Pancreas (tissue), 10 donors: ENCODE measurements around the gene CHST11. TPM values are rescaled to one million over a fixed set of nuclear protein-coding genes. Genes with fewer than 3 reads are reported as not detected.

Experiments
- ATAC-seq, 4 donors: fragments of 200-7000 bp; cut with Tn5 transposase; one replicate each; pipeline versions ENCODE4 v1.8.0 to v1.9.1; 2020; ENCODE audit warnings: mild to moderate bottlenecking in 4 of 4, moderate library complexity in 4 of 4
- DNase-seq, 6 donors: peaks; one replicate each; pipeline ENCODE4 v3.0.0-alpha.2; 2020
- FAIRE-seq: peaks from 2 replicates; lab custom pipeline; 2012; peaks lifted over from hg19 to GRCh38; lab: Jason Lieb, UNC
- H3K27ac ChIP-seq, 4 donors: fragments of 200-600 bp; sonication (generic); 1 replicate in 3 of 4; 2 replicates in 1 of 4; pipeline versions ENCODE4 v1.5.0 to v1.8.0; 2020
- H3K27me3 ChIP-seq, 4 donors: fragments of 200-600 bp; one replicate each; pipeline ENCODE4 v1.8.0; 2021
- H3K36me3 ChIP-seq, 3 donors: fragments of 200-600 bp; sonication (generic) in 1 of 3; one replicate each; pipeline versions ENCODE4 v1.5.0 to v1.8.0; 2020 to 2021
- H3K4me1 ChIP-seq, 3 donors: fragments of 200-600 bp; one replicate each; pipeline ENCODE4 v1.8.0; 2021
- H3K4me3 ChIP-seq, 4 donors: fragments of 200-600 bp; sonication (generic) in 2 of 4; one replicate each; pipeline versions ENCODE4 v1.5.0 to v1.8.0; 2020 to 2021
- H3K9me3 ChIP-seq, 4 donors: fragments of 200-600 bp; one replicate each; pipeline ENCODE4 v1.8.0; 2021
- WGBS, 2 donors: extraction: QIAGEN DNeasy Blood & Tissue Kit; methylation state at CpG; one replicate each; pipeline ENCODE4 v1.1.7; 2013; 5-methylcytosine and 5-hydroxymethylcytosine counted together
- intact Hi-C, 3 donors: fragments of 100-400 bp; cut with DNase I; formaldehyde crosslinking; loops; one replicate each; pipeline versions ENCODE4 v1.11.1 to v1.14.2; 2022
- polyA plus RNA-seq, 2 donors: library from polyadenylated mRNA; stranded (reverse); fragments of 200-250 nt; gene quantifications; one replicate each; pipeline ENCODE4 v1.2.3, GENCODE V29; 2013
- total RNA-seq, 6 donors: library from RNA; stranded (reverse); fragmentation: NEBNext Ultra II Directional in 4 of 6; extraction: Animal tissue kit (Norgen Biotek cat#: 25700) in 4 of 6; gene quantifications; one replicate each; pipeline versions ENCODE4 v1.2.1 to v1.2.4, GENCODE V29; 2021 to 2023
- TF ChIP-seq, protein P1 (sequence below), 4 donors: fragments of 200-600 bp; sonication (generic) in 3 of 4; IDR thresholded peaks; one replicate each; pipeline versions ENCODE4 v1.5.0 to v1.8.0; 2021; ENCODE audit warnings: antibody characterized with exemption in 4 of 4
- donor health status: healthy with polysubstance abuse.
- donor health status: DM: no; HTN: no; CAD: no; lungs with moderate emphysema.
- donor health status: DM: no; HTN: no; CAD: no.
- donor health status: control.
- donor health status: control.
- donor health status: Bipolar disorder and iron deficiency.
- donor health status: DM: yes; HTN: yes; CAD: no.
- donor health status: DM: no; HTN: no; CAD: no.
- donor health status: DM: no; HTN: no; CAD: no.
- donor health status: DM: yes; HTN: yes; CAD: no.

The CHST11 gene
- total and polyA plus RNA-seq, 8 donors: 1.1 to 14.8 (median 7.8) TPM

DNA sequence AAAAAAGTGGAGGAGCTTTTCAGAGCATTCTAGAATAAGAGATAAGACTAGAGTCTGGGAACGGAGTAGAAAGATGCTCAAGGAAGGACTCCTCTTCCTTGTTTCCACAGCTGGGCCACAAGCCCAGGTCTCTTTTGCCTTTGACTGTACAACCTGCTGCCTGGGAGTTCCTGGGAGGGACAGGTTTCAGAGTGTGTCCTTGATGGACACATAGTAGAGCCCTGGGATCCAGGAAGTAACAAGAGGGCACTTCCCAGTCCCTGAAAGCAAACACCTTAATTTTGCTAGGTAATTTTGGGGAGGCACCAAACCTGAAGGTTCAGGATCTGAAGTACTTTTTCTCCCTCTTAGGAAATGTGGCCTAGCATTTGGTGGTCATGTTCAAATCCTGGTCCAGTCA, 44.4 kb downstream of the CHST11 start:
- 78 to 87% methylated on average over 1 of the region's 1 CpG for WGBS, 2 donors
- H3K4me3 ChIP-seq: no peak overlapping the region

DNA sequence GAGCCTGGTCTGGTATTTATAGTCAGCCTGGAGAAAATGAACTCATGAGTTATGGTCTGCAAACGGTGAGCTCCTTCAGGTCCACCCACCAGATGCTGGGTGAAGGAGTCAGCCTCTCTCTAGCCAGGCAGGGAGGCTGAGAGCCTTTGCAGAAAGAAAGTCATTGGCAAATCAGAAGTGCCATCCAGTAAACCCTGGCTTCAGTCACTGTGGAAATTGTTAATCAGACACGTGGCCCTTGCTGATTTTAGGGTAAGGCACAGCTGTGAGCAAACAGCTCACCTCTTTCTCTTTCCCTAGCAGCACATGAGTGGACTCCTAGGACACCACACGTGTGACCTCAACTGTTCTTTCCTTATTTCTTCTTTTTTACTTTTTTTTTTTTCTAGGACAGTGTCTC, 44.9 kb downstream of the CHST11 start:
- 47 to 50% methylated on average over 3 of the region's 3 CpGs for WGBS, 2 donors
- FAIRE-seq (no peak), ATAC-seq (peak; percentile 58 to 69 (median 62)), DNase-seq (peak in 1 of 6 donors; percentile 37)
- H3K27ac ChIP-seq: no peak overlapping the region
- intact Hi-C loops: no loop called here
- no peak overlapping the region for H3K4me3 ChIP-seq
- H3K9me3 ChIP-seq: no peaks in the 10 kb centered on the region
- TF ChIP-seq, protein P1, sequence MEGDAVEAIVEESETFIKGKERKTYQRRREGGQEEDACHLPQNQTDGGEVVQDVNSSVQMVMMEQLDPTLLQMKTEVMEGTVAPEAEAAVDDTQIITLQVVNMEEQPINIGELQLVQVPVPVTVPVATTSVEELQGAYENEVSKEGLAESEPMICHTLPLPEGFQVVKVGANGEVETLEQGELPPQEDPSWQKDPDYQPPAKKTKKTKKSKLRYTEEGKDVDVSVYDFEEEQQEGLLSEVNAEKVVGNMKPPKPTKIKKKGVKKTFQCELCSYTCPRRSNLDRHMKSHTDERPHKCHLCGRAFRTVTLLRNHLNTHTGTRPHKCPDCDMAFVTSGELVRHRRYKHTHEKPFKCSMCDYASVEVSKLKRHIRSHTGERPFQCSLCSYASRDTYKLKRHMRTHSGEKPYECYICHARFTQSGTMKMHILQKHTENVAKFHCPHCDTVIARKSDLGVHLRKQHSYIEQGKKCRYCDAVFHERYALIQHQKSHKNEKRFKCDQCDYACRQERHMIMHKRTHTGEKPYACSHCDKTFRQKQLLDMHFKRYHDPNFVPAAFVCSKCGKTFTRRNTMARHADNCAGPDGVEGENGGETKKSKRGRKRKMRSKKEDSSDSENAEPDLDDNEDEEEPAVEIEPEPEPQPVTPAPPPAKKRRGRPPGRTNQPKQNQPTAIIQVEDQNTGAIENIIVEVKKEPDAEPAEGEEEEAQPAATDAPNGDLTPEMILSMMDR (IDR thresholded peaks at IDR 0.05): no peak
- no peaks in the 10 kb centered on the region for H3K36me3 ChIP-seq
- no peaks in the 10 kb centered on the region for H3K27me3 ChIP-seq
- H3K4me1 ChIP-seq: peaks cover 5 to 12% (median 11%) of the 10 kb centered on the region in 3 donors

More for the DNA sequence above, 44.4 kb downstream of the CHST11 start:
- no peaks in the 10 kb centered on the region for H3K27me3 ChIP-seq
- no peak for FAIRE-seq
- H3K4me1 ChIP-seq: peaks cover 0 to 12% (median 11%) of the 10 kb centered on the region in 3 donors
- H3K36me3 ChIP-seq: no peaks in the 10 kb centered on the region
- ATAC-seq: peak in 3 of 4 donors; percentile 21 to 51 (median 42)
- no peaks in the 10 kb centered on the region for H3K9me3 ChIP-seq
- TF ChIP-seq, protein P1 (IDR thresholded peaks at IDR 0.05): no peak
- intact Hi-C loops: no loop called here
- H3K27ac ChIP-seq: no peak overlapping the region
- DNase-seq: no peak

DNA sequence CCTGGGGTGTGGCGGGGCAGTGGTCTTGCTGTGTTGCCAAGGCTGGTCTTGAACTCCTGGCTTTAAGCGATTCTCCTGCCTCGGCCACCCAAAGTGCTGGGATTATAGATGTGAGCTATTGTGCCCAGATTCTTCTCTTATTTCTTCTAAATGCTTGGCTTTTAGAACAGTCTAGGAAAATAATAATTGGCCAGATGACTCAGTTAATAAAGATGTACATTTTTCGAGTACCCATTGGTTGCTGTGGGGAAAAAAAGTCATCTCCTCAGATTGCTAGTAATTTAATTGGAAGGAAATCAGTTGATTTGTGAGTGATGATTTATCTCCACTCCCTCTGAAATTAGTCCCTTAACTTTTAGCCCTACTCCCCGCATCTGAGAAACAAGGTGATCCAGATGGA, 45.5 kb downstream of the CHST11 start:
- H3K4me3 ChIP-seq: no peak overlapping the region
- H3K4me1 ChIP-seq: peaks cover 6 to 16% (median 14%) of the 10 kb centered on the region in 3 donors
- no peak for DNase-seq
- no peak for ATAC-seq
- H3K36me3 ChIP-seq: no peaks in the 10 kb centered on the region
- no peaks in the 10 kb centered on the region for H3K9me3 ChIP-seq
- 97 to 99% methylated on average over 5 of the region's 5 CpGs for WGBS, 2 donors
- H3K27ac ChIP-seq: no peak overlapping the region
- no peak for FAIRE-seq
- no peaks in the 10 kb centered on the region for H3K27me3 ChIP-seq
- intact Hi-C loops: no loop called here
- TF ChIP-seq, protein P1 (IDR thresholded peaks at IDR 0.05): no peak

DNA sequence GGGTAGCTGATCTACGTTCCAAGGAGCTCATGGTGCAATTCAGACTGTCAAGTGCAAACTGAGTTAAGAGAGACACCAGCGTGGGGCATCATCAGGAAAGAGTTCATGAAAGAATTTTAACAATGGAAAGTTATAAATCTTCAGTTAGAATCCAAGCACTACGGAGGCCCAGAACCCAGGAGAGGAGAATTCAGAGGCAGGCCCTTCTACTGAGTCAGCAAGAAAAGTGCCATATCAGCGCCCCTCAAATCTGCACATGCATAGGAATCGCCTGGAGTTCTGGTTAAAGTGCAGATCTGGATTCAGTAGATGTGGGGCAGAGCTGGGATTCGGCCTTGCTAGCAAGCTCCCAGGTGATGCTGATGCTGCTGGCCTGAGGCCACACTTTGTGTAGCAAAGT, 45.9 kb downstream of the CHST11 start:
- TF ChIP-seq, protein P1 (IDR thresholded peaks at IDR 0.05): no peak
- H3K4me3 ChIP-seq: no peak overlapping the region
- WGBS, 2 donors: 84 to 92% methylated on average over 6 of the region's 6 CpGs
- H3K27ac ChIP-seq: no peak overlapping the region
- ATAC-seq (no peak), FAIRE-seq (no peak), DNase-seq (no peak)
- no peaks in the 10 kb centered on the region for H3K27me3 ChIP-seq
- H3K36me3 ChIP-seq: no peaks in the 10 kb centered on the region
- H3K9me3 ChIP-seq: no peaks in the 10 kb centered on the region
- H3K4me1 ChIP-seq: peaks cover 6 to 18% (median 17%) of the 10 kb centered on the region in 3 donors
- intact Hi-C loops: no loop called here

DNA sequence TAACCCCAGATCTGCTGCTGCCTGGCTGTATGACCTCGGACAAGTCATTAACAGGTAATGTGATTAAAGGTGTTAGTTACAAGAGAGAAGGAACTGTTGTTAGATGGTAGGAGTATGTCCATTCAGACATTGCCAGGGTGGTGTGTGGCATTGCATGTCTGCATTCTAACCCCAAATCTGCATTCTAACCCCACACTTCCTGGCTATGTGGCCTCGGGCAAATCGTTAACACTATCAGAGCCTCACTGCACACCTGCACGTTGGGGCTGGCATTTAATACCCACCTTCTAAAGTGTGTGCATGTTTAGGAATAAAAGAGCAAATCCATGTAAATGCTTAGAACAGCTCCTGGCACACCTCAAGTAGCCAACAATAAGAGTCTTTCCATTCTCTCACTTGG, 46.4 kb downstream of the CHST11 start:
- TF ChIP-seq, protein P1 (IDR thresholded peaks at IDR 0.05): no peak
- Histone ChIP-seq H3K27ac (no peak overlapping the region), H3K9me3 (no peaks in the 10 kb centered on the region), H3K4me1 (peaks cover 6 to 18% (median 17%) of the 10 kb centered on the region in 3 donors), H3K27me3 (no peaks in the 10 kb centered on the region), H3K4me3 (no peak overlapping the region), H3K36me3 (no peaks in the 10 kb centered on the region)
- intact Hi-C loops: no loop called here
- 68 to 90% methylated on average over 4 of the region's 4 CpGs for WGBS, 2 donors
- DNase-seq: no peak
- ATAC-seq: no peak
- FAIRE-seq: no peak
